GM12878 (cell line): ENCODE results near the gene DIPK1A. TPM values are rescaled to one million over a fixed set of nuclear protein-coding genes. Genes with fewer than 3 reads are reported as not detected.
A peak's percentile ranks its signal among the peaks of the same experiment; 100 is the strongest.

Source experiments
- CBFB ChIP-seq: IDR thresholded peaks from 2 replicates; pipeline ENCODE4 v1.6.1; 2016; ENCODE audit warnings: antibody characterized with exemption, low read depth
- CHD4 ChIP-seq: fragments of 200-600 bp; sonication (generic); IDR thresholded peaks from 2 replicates; pipeline ENCODE4 v1.6.1; 2016; ENCODE audit warnings: mild to moderate bottlenecking
- DPF2 ChIP-seq: fragments of 450-650 bp; IDR thresholded peaks from 2 replicates; pipeline ENCODE4 v1.6.1; 2017; ENCODE audit warnings: mild to moderate bottlenecking
- FOXK2 ChIP-seq: fragments of 450-650 bp; IDR thresholded peaks from 2 replicates; pipeline ENCODE4 v1.6.1; 2017; ENCODE audit warnings: mild to moderate bottlenecking, moderate library complexity
- GABPA ChIP-seq: IDR thresholded peaks from 2 replicates; pipeline ENCODE4 v1.6.1; 2014; ENCODE audit warnings: antibody characterized with exemption, low read depth, mild to moderate bottlenecking, inconsistent platforms
- GATAD2B ChIP-seq: fragments of 450-650 bp; conservative IDR thresholded peaks from 2 replicates; pipeline ENCODE4 v1.6.1; 2017; ENCODE audit warnings: low read depth, mild to moderate bottlenecking, moderate library complexity
- HDGF ChIP-seq: fragments of 450-650 bp; IDR thresholded peaks from 2 replicates; pipeline ENCODE4 v1.6.1; 2016; ENCODE audit warnings: antibody characterized with exemption
- IRF4 ChIP-seq: IDR thresholded peaks from 2 replicates; pipeline ENCODE4 v1.6.1; 2011; ENCODE audit warnings: low read depth, low read length
- MYB ChIP-seq: fragments of 150-350 bp; IDR thresholded peaks from 2 replicates; pipeline ENCODE4 v1.6.1; 2014; ENCODE audit warnings: mild to moderate bottlenecking, low read depth, low read length, borderline replicate concordance
- PAX5 ChIP-seq: IDR thresholded peaks from 2 replicates; pipeline ENCODE4 v1.6.1; 2011; ENCODE audit warnings: low read depth, low read length, borderline replicate concordance
- PML ChIP-seq: IDR thresholded peaks from 2 replicates; pipeline ENCODE4 v1.6.1; 2012; ENCODE audit warnings: low read length, inconsistent platforms
- RB1 ChIP-seq: fragments of 450-650 bp; formaldehyde crosslinking; IDR thresholded peaks from 2 replicates; pipeline ENCODE4 v1.6.1; 2017; ENCODE audit warnings: mild to moderate bottlenecking, borderline replicate concordance
- RUNX3 ChIP-seq: IDR thresholded peaks from 2 replicates; pipeline ENCODE4 v1.6.1; 2012; ENCODE audit warnings: low read length, inconsistent platforms
- SP1 ChIP-seq: IDR thresholded peaks from one replicate; pipeline ENCODE4 v1.6.1; 2011; ENCODE audit warnings: low read depth, low read length
- TCF7 ChIP-seq: IDR thresholded peaks from 2 replicates; pipeline ENCODE4 v1.6.1; 2014; ENCODE audit warnings: antibody characterized with exemption, borderline replicate concordance
- YY1 ChIP-seq: IDR thresholded peaks from 2 replicates; pipeline ENCODE4 v1.6.1; 2011; ENCODE audit warnings: low read depth, mild to moderate bottlenecking, low read length
- ZBED1 ChIP-seq: IDR thresholded peaks from 2 replicates; pipeline ENCODE4 v1.6.1; 2016; ENCODE audit warnings: borderline replicate concordance
- ZNF217 ChIP-seq: fragments of 450-650 bp; IDR thresholded peaks from 2 replicates; pipeline ENCODE4 v1.6.1; 2017; ENCODE audit warnings: antibody characterized with exemption, mild to moderate bottlenecking
- polyA plus RNA-seq, 11 experiments: library from polyadenylated mRNA; depleted of rRNA in 4 of 11; unstranded in 6 of 11; stranded (reverse) in 5 of 11; fragments of >200 nt; fragmentation: Nextera tagmentation in 4 of 11; fragmentation: Illumina TruSeq in 1 of 11; extraction: Ambion mirVana in 4 of 11; extraction: Trizol in 1 of 11; gene quantifications; 1 replicate in 1 of 11; 2 replicates in 10 of 11; pipeline versions ENCODE4 v1.2.1 to v1.2.3, GENCODE V29; 2011 to 2016; ENCODE audit warnings: inconsistent platforms in 2 of 11, missing spikeins in 2 of 11, low read depth in 1 of 11
- total RNA-seq, 4 experiments: library from RNA; depleted of rRNA in 3 of 4; stranded (reverse); fragments of >200 nt in 3 of 4; fragmentation: Illumina TruSeq in 1 of 4; extraction: Trizol in 1 of 4; gene quantifications; 2 replicates each; pipeline versions ENCODE4 v1.2.1 to v1.2.3, GENCODE V29; 2013 to 2021
- TF ChIP-seq, protein P1 (sequence below): fragments of 450-650 bp; formaldehyde crosslinking; IDR thresholded peaks from 2 replicates; pipeline ENCODE4 v1.5.0; 2022; ENCODE audit warnings: mild to moderate bottlenecking, missing genetic modification characterization
- TF ChIP-seq, protein P2 (sequence below): IDR thresholded peaks from 2 replicates; pipeline ENCODE4 v1.6.1; 2011; ENCODE audit warnings: mild to moderate bottlenecking, low read depth, low read length, moderate library complexity; ENCODE audit not compliant: insufficient replicate concordance
- TF ChIP-seq, protein P3 (sequence below): fragments of 450-650 bp; IDR thresholded peaks from 2 replicates; pipeline ENCODE4 v1.6.1; 2017; ENCODE audit warnings: mild to moderate bottlenecking, low read depth, inconsistent platforms; ENCODE audit not compliant: poor library complexity, severe bottlenecking
- TF ChIP-seq, protein P4 (sequence below): IDR thresholded peaks from 2 replicates; pipeline ENCODE4 v1.6.1; 2011; ENCODE audit warnings: low read depth, mild to moderate bottlenecking, low read length, moderate library complexity, borderline replicate concordance; ENCODE audit errors: extremely low read depth
- TF ChIP-seq, protein P5 (sequence below): fragments of 150-350 bp; IDR thresholded peaks from 2 replicates; pipeline ENCODE4 v1.6.1; 2014; ENCODE audit warnings: mild to moderate bottlenecking, low read depth, low read length

Gene DIPK1A
- total and polyA plus RNA-seq, 10 of the 15 experiments (the other 5 are each of a cell fraction or from before 2014, with no cell fraction given) = 4.9 to 15.0 (median 9.7) TPM

DNA sequence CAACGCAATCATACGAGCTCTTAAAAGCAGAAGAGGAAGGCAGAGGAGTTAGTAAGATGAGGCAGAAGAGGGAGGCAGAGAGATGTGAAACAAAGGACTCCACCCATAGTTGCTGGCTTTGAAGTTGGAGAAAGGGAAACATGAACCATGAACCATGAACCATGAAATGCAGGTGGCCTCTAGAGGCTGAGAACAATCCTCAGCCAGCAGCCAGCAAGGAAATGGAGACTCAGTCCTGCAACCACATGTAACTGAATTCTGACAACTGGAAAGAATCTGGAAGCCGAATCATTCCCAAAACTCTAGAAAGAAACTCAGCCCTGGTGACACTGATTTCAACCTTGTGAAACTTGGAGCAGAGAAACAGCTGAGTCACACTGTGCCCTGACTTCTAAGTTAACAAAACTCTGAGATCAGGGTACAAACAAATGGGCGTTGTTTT is 10.1 kb downstream of the DIPK1A start (continued):
- TF ChIP-seq ZNF217 (0 out of 2 replicates have a peak, but pooled peaks have one; percentile 45), DPF2 (0 out of 2 replicates have a peak, but pooled peaks have one; percentile 33), SP1 (no peak), PML (0 out of 2 replicates have a peak, but pooled peaks have one; percentile 53), GABPA (no peak), PAX5 (peak; percentile 80; the same call in 1 of the 2 replicates), CBFB (no peak), IRF4 (no peak), MYB (no peak), CHD4 (no peak), YY1 (peak; percentile 85), TCF7 (peak; percentile 92), ZBED1 (0 out of 2 replicates have a peak, but pooled peaks have one; percentile 19), FOXK2 (no peak), RB1 (no peak), GATAD2B (0 out of 2 replicates have a peak, but pooled peaks have one; percentile 36), RUNX3 (peak; percentile 59), HDGF (0 out of 2 replicates have a peak, but pooled peaks have one; percentile 22)
- TF ChIP-seq, protein P1, sequence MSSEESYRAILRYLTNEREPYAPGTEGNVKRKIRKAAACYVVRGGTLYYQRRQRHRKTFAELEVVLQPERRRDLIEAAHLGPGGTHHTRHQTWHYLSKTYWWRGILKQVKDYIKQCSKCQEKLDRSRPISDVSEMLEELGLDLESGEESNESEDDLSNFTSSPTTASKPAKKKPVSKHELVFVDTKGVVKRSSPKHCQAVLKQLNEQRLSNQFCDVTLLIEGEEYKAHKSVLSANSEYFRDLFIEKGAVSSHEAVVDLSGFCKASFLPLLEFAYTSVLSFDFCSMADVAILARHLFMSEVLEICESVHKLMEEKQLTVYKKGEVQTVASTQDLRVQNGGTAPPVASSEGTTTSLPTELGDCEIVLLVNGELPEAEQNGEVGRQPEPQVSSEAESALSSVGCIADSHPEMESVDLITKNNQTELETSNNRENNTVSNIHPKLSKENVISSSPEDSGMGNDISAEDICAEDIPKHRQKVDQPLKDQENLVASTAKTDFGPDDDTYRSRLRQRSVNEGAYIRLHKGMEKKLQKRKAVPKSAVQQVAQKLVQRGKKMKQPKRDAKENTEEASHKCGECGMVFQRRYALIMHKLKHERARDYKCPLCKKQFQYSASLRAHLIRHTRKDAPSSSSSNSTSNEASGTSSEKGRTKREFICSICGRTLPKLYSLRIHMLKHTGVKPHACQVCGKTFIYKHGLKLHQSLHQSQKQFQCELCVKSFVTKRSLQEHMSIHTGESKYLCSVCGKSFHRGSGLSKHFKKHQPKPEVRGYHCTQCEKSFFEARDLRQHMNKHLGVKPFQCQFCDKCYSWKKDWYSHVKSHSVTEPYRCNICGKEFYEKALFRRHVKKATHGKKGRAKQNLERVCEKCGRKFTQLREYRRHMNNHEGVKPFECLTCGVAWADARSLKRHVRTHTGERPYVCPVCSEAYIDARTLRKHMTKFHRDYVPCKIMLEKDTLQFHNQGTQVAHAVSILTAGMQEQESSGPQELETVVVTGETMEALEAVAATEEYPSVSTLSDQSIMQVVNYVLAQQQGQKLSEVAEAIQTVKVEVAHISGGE = no peak
- TF ChIP-seq, protein P2, sequence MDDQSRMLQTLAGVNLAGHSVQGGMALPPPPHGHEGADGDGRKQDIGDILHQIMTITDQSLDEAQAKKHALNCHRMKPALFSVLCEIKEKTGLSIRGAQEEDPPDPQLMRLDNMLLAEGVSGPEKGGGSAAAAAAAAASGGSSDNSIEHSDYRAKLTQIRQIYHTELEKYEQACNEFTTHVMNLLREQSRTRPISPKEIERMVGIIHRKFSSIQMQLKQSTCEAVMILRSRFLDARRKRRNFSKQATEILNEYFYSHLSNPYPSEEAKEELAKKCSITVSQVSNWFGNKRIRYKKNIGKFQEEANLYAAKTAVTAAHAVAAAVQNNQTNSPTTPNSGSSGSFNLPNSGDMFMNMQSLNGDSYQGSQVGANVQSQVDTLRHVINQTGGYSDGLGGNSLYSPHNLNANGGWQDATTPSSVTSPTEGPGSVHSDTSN = no peak
- TF ChIP-seq, protein P3, sequence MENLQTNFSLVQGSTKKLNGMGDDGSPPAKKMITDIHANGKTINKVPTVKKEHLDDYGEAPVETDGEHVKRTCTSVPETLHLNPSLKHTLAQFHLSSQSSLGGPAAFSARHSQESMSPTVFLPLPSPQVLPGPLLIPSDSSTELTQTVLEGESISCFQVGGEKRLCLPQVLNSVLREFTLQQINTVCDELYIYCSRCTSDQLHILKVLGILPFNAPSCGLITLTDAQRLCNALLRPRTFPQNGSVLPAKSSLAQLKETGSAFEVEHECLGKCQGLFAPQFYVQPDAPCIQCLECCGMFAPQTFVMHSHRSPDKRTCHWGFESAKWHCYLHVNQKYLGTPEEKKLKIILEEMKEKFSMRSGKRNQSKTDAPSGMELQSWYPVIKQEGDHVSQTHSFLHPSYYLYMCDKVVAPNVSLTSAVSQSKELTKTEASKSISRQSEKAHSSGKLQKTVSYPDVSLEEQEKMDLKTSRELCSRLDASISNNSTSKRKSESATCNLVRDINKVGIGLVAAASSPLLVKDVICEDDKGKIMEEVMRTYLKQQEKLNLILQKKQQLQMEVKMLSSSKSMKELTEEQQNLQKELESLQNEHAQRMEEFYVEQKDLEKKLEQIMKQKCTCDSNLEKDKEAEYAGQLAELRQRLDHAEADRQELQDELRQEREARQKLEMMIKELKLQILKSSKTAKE = peak; percentile 43
- TF ChIP-seq, protein P4, sequence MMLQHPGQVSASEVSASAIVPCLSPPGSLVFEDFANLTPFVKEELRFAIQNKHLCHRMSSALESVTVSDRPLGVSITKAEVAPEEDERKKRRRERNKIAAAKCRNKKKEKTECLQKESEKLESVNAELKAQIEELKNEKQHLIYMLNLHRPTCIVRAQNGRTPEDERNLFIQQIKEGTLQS = no peak
- TF ChIP-seq, protein P5, sequence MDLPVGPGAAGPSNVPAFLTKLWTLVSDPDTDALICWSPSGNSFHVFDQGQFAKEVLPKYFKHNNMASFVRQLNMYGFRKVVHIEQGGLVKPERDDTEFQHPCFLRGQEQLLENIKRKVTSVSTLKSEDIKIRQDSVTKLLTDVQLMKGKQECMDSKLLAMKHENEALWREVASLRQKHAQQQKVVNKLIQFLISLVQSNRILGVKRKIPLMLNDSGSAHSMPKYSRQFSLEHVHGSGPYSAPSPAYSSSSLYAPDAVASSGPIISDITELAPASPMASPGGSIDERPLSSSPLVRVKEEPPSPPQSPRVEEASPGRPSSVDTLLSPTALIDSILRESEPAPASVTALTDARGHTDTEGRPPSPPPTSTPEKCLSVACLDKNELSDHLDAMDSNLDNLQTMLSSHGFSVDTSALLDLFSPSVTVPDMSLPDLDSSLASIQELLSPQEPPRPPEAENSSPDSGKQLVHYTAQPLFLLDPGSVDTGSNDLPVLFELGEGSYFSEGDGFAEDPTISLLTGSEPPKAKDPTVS = no peak
